ENCODE results near the gene ABLIM1.

The ABLIM1 gene

GRCh38 chr10:114483575-114483974 is 174.5 kb downstream of the ABLIM1 start:
- no peak for DNase-seq

GRCh38 chr10:114482480-114483304 is 175.4 kb downstream of the ABLIM1 start:
- no peak for DNase-seq

- DNase-seq: no peak
Measured at GRCh38 chr10:114481055-114481454, 177.0 kb downstream of the ABLIM1 start.

- no peak for DNase-seq
Measured at GRCh38 chr10:114479836-114480235, 178.2 kb downstream of the ABLIM1 start.

GRCh38 chr10:114479307-114479706 is 178.8 kb downstream of the ABLIM1 start:
- DNase-seq: no peak

GRCh38 chr10:114478281-114478680 is 179.8 kb downstream of the ABLIM1 start:
- DNase-seq: no peak

- DNase-seq: no peak
Measured at GRCh38 chr10:114477285-114477684, 180.8 kb downstream of the ABLIM1 start.

GRCh38 chr10:114474989-114475388 is 183.1 kb downstream of the ABLIM1 start:
- DNase-seq: no peak

GRCh38 chr10:114473776-114474175 is 184.3 kb downstream of the ABLIM1 start:
- no peak for DNase-seq

- DNase-seq: no peak
Measured at GRCh38 chr10:114472877-114473253, 185.2 kb downstream of the ABLIM1 start.

GRCh38 chr10:114471906-114472876 is 185.9 kb downstream of the ABLIM1 start:
- DNase-seq: no peak

GRCh38 chr10:114470956-114471905 is 186.8 kb downstream of the ABLIM1 start:
- DNase-seq: peak; percentile 36

- no peak for DNase-seq
Measured at GRCh38 chr10:114470361-114470760, 187.7 kb downstream of the ABLIM1 start.

GRCh38 chr10:114458955-114459354 is 199.1 kb downstream of the ABLIM1 start:
- DNase-seq: no peak

GRCh38 chr10:114458216-114458920 is 199.7 kb downstream of the ABLIM1 start:
- no peak for DNase-seq

GRCh38 chr10:114453576-114453975 is 204.5 kb downstream of the ABLIM1 start:
- DNase-seq: no peak

- no peak for DNase-seq
Measured at GRCh38 chr10:114448897-114449296, 209.2 kb downstream of the ABLIM1 start.

GRCh38 chr10:114445332-114445731 is 212.7 kb downstream of the ABLIM1 start:
- no peak for DNase-seq

- DNase-seq: no peak
Measured at GRCh38 chr10:114444819-114445218, 213.3 kb downstream of the ABLIM1 start.

- DNase-seq: no peak
Measured at GRCh38 chr10:114442091-114442630, 215.9 kb downstream of the ABLIM1 start.

GRCh38 chr10:114441107-114441506 is 217.0 kb downstream of the ABLIM1 start:
- no peak for DNase-seq
